Endothelial cell of umbilical vein (primary cell): ENCODE measurements around the gene PKNOX2.

ENCODE experiments used
- FOS ChIP-seq: IDR thresholded peaks from 2 replicates; pipeline ENCODE4 v1.6.1; 2011; ENCODE audit warnings: mild to moderate bottlenecking, low read length, moderate library complexity, borderline replicate concordance; ENCODE audit not compliant: insufficient read depth
- POLR2A ChIP-seq: IDR thresholded peaks from 2 replicates; pipeline ENCODE4 v1.6.1; 2012; ENCODE audit warnings: low read depth, mild to moderate bottlenecking, control low read depth, low read length
- POLR2AphosphoS5 ChIP-seq: IDR thresholded peaks from 2 replicates; pipeline ENCODE4 v1.6.1; 2012; ENCODE audit warnings: low read depth, mild to moderate bottlenecking, control low read depth, low read length, moderate library complexity; ENCODE audit not compliant: insufficient read depth
- TF ChIP-seq, protein P1 (sequence below), 2 donors: IDR thresholded peaks; 1 replicate in 1 of 2; 2 replicates in 1 of 2; pipeline ENCODE4 v1.5.1; 2011; ENCODE audit warnings: low read length in 2 of 2, mild to moderate bottlenecking in 2 of 2, moderate library complexity in 2 of 2, control low read depth in 1 of 2, inconsistent platforms in 1 of 2, low read depth in 1 of 2; ENCODE audit not compliant: insufficient read depth in 1 of 2; ENCODE audit errors: extremely low read depth in 1 of 2
- TF ChIP-seq, protein P2 (sequence below): IDR thresholded peaks from 2 replicates; pipeline ENCODE4 v1.6.1; 2011; ENCODE audit not compliant: insufficient read depth, insufficient read length

DNA sequence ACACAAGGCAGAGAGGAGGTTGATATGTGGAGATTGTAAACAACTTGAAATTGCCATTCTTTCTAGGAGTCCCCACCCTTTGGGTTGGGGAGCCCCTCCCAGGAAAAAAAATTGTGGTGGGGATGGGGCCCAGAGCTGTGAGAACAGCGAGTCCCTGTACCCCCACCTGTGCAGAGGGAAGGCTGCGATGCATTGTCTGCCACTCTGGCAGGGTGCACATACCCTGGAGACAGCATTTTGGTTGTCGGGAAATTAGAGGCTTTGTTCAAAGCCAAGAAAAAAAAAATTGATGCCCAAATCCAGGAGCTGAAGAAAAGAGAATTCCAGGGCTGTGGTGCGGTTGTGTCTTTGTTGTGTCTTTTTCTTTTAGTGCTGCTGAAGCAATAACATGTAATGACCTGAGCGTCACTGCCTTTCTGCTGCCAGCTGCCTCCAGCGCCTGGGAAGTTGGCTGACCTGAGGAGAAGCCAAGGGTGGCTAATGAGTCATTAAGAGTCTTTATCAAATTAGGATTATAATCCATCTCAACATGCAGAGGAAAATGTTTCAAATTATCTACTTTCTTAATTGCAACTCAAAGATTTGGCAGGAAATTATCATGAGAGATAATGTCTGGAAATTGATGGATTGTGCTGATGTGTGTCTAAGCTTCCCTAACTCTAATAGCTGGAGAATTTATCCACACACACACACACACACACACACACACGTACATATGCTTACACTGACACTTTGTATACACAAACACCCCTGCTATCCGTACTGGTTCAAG, 8.0 kb upstream of the PKNOX2 start:
- TF ChIP-seq, protein P1, sequence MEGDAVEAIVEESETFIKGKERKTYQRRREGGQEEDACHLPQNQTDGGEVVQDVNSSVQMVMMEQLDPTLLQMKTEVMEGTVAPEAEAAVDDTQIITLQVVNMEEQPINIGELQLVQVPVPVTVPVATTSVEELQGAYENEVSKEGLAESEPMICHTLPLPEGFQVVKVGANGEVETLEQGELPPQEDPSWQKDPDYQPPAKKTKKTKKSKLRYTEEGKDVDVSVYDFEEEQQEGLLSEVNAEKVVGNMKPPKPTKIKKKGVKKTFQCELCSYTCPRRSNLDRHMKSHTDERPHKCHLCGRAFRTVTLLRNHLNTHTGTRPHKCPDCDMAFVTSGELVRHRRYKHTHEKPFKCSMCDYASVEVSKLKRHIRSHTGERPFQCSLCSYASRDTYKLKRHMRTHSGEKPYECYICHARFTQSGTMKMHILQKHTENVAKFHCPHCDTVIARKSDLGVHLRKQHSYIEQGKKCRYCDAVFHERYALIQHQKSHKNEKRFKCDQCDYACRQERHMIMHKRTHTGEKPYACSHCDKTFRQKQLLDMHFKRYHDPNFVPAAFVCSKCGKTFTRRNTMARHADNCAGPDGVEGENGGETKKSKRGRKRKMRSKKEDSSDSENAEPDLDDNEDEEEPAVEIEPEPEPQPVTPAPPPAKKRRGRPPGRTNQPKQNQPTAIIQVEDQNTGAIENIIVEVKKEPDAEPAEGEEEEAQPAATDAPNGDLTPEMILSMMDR (IDR thresholded peaks at IDR 0.05; ENCODE audit: extremely low read depth in 1 of 2, insufficient read depth in 1 of 2, low read depth in 1 of 2, low read length in 2 of 2), result no peak
- TF ChIP-seq, protein P2, sequence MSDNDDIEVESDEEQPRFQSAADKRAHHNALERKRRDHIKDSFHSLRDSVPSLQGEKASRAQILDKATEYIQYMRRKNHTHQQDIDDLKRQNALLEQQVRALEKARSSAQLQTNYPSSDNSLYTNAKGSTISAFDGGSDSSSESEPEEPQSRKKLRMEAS, result no peak
- no peak for TF ChIP-seq POLR2A
- TF ChIP-seq POLR2AphosphoS5, result no peak
- no peak for TF ChIP-seq FOS
